Esophagus (tissue), 2 donors: Measurements from ENCODE around the gene MTAP. TPM values are rescaled to one million over a fixed set of nuclear protein-coding genes. Genes with fewer than 3 reads are reported as not detected.

Experiments
- H3K27ac ChIP-seq, 2 donors: one replicate each; pipeline ENCODE4 v1.5.1; 2013; ENCODE audit warnings: low read depth in 2 of 2, mild to moderate bottlenecking in 2 of 2, inconsistent platforms in 1 of 2, low read length in 1 of 2, moderate library complexity in 1 of 2
- H3K27me3 ChIP-seq, 2 donors: one replicate each; pipeline ENCODE4 v1.6.1; 2013; ENCODE audit warnings: low read length in 2 of 2, control low read depth in 1 of 2, mild to moderate bottlenecking in 1 of 2; ENCODE audit not compliant: insufficient read depth in 2 of 2, control insufficient read depth in 1 of 2
- H3K36me3 ChIP-seq, 2 donors: one replicate each; pipeline ENCODE4 v1.6.1; 2013; ENCODE audit warnings: low read length in 1 of 2; ENCODE audit not compliant: control insufficient read depth in 2 of 2, insufficient read depth in 2 of 2
- H3K4me1 ChIP-seq, 2 donors: one replicate each; pipeline ENCODE4 v1.6.1; 2013; ENCODE audit warnings: low read length in 1 of 2; ENCODE audit not compliant: control insufficient read depth in 2 of 2, insufficient read depth in 2 of 2
- H3K4me3 ChIP-seq, 2 donors: one replicate each; pipeline ENCODE4 v1.5.1; 2013; ENCODE audit warnings: low read length in 2 of 2, mild to moderate bottlenecking in 2 of 2, low read depth in 1 of 2, moderate library complexity in 1 of 2
- H3K9me3 ChIP-seq, 2 donors: one replicate each; pipeline ENCODE4 v1.6.1; 2013; ENCODE audit warnings: mild to moderate bottlenecking in 2 of 2, low read depth in 1 of 2, low read length in 1 of 2, moderate library complexity in 1 of 2; ENCODE audit not compliant: control insufficient read depth in 2 of 2, insufficient read depth in 1 of 2
- whole genome bisulfite sequencing, 2 donors: extraction: QIAGEN DNeasy Blood & Tissue Kit; methylation state at CpG; one replicate each; pipeline ENCODE4 v1.1.7; 2013; 5-methylcytosine and 5-hydroxymethylcytosine counted together
- polyA plus RNA-seq, 2 donors: library from polyadenylated mRNA; stranded (reverse); fragments of 200-250 nt; gene quantifications; one replicate each; pipeline ENCODE4 v1.2.3, GENCODE V29; 2013
- donor health status: healthy with polysubstance abuse.
- donor health status: Bipolar disorder and iron deficiency.

The MTAP gene
- polyA plus RNA-seq, 2 donors: 11.5 to 14.9 TPM

DNA sequence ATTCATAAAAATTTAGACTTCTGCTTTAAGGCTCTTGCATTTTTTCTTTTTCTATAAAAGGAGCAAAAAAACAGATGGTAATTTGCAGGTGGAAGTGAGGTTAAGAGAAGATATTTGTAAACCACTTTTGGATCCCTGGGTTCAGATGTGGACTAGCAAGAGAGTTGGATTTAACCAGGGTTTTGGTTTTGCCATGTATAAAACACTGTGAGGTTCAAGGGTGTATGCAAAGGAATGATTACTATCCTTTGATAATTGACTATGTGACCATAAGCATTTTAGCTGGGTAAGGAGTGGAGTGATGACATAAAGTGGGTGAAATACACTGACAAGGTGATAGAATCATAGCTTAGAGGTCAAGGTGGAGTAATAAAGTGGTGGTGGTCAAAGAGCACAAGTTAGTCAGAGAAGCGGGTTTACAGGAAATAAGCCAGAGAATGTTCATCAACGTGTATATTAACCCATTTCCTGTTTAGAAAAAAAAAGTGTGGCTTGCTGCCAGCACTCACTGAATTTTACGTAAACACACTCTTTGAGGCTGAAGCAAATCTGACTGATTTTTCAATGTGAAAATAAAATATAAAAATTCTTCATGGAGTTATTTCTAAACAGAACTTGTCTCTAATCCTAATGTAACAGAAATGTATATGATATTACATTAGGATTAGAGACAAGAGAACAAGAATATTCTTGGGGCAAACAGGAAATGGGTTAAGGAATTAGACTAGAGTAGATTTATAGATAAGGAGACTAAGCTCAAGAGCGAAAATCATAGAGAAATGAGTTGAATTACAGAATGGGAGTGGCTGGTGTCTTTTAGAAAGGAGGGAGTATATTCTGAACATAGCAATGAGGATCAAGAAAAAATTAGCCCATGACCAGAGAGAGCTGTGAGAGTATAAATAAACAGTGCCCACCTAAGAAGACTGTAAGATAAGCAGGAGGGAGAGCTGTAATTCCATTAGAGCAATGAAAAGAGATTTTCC is 117.2 kb downstream of the MTAP start:
- 25% methylated on average over 4 of the region's 4 CpGs for WGBS, 2 donors
- no peaks in the 10 kb centered on the region for H3K27me3 ChIP-seq
- no peaks in the 10 kb centered on the region for H3K4me1 ChIP-seq
- H3K4me3 ChIP-seq: no peak overlapping the region
- no peaks in the 10 kb centered on the region for H3K9me3 ChIP-seq
- H3K36me3 ChIP-seq: no peaks in the 10 kb centered on the region
- H3K27ac ChIP-seq: no peak overlapping the region

DNA sequence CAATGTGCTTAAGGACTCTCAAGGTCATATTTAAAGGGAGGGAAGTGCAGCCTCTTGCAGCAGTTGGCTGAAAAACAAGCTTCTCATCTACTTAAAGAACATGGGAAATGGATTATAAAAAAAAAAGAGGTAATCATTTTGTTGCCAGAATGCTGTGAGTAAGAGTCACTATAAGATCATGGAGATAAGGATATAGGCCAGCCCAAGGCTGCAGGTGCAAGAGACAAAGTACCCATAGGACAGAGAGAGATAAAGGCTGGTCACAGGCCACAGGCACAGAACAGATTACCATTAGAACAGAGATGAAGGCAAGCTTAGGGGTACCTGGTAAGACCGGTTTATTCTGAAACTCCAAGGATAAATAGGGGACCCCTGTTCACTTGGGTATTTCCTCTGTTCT is 121.3 kb downstream of the MTAP start:
- H3K27me3 ChIP-seq: no peaks in the 10 kb centered on the region
- H3K27ac ChIP-seq: no peak overlapping the region
- no peaks in the 10 kb centered on the region for H3K4me1 ChIP-seq
- no peaks in the 10 kb centered on the region for H3K36me3 ChIP-seq
- H3K4me3 ChIP-seq: no peak overlapping the region
- 98 to 100% methylated on average over 1 of the region's 1 CpG for WGBS, 2 donors
- no peaks in the 10 kb centered on the region for H3K9me3 ChIP-seq

DNA sequence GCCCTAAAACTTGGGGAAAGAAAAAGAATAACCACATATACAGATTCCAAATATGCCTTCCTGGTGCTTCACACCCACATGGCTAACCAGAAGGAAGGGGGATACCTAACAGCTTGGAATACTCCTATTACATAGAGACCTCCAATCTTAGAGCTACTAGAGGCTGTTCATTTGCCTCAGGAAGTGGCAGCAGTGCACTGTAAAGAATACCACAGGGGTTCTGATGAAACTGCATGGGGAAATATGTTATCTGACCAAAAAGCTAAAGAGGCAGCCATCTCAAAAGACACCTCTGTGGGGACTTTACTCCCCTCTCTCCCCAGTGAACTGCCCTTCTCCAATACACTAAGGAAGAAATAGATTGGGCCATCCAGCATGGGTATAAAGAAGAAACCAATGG is 125.3 kb downstream of the MTAP start:
- Histone ChIP-seq H3K27me3 (no peaks in the 10 kb centered on the region), H3K27ac (no peak overlapping the region), H3K4me3 (no peak overlapping the region), H3K9me3 (no peaks in the 10 kb centered on the region), H3K36me3 (no peaks in the 10 kb centered on the region), H3K4me1 (no peaks in the 10 kb centered on the region)

DNA sequence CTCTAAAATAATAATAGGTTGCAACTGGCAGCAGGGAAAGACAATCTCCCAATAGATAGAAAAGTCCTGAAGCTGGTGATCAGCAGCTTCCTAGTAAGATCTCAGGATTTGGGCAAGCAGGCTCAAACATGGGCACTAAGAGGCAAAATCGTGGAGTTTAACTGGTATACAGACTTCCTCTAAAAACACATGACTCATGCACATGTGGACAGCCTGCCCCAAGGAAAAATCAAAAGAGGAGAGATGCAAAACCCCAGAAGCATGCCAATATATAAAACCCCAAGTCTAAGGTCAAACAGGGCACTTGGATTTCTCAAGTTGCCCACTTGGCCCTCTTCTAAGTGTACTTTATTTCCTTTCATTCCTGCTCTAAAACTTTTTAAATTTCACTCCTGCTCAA is 129.0 kb downstream of the MTAP start:
- Histone ChIP-seq H3K36me3 (no peaks in the 10 kb centered on the region), H3K4me3 (no peak overlapping the region), H3K27ac (no peak overlapping the region), H3K9me3 (no peaks in the 10 kb centered on the region), H3K27me3 (no peaks in the 10 kb centered on the region), H3K4me1 (no peaks in the 10 kb centered on the region)
- WGBS, 2 donors: 61 to 82% methylated on average over 1 of the region's 1 CpG

DNA sequence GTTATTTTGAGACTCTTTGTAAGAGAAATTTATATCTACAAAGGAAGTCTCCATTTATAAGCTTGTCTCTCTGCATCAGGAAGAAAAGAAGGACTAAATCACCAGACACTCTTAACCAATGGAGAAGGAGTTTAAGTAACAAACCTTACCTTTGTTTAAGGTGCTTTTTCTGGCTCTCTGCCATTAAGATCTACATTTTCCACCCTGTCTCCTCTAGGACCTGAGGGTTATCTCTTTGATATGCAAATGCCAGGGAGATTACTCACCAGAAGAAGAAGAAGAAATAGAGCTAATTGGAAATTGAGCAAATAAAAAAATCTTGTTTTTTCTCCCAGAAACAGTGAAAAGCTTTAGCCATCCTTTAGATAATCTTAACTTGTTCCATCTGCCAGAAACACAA is 130.8 kb downstream of the MTAP start:
- Histone ChIP-seq H3K4me3 (no peak overlapping the region), H3K4me1 (no peaks in the 10 kb centered on the region), H3K27ac (no peak overlapping the region), H3K9me3 (no peaks in the 10 kb centered on the region), H3K36me3 (no peaks in the 10 kb centered on the region), H3K27me3 (no peaks in the 10 kb centered on the region)

DNA sequence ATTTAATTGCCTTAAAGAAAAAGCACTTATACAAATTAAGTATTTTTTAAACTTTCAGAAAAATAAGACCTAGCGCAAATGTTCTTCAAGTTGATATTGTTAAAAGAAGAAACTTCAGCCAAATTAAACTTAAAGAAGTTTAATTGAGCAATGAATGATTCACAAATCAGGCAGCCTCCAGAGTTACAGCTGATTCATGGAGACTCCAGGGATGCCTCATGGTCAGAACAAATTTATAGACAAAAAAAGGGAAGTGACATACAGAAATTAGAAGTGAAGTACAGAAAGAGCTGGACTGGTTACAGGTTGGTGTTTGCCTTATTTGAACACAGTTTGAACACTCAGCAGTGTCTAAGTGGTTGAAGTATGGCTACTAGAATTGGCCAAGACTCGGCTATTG is 131.4 kb downstream of the MTAP start:
- H3K9me3 ChIP-seq: no peaks in the 10 kb centered on the region
- H3K4me3 ChIP-seq: no peak overlapping the region
- no peak overlapping the region for H3K27ac ChIP-seq
- H3K27me3 ChIP-seq: no peaks in the 10 kb centered on the region
- H3K36me3 ChIP-seq: no peaks in the 10 kb centered on the region
- no peaks in the 10 kb centered on the region for H3K4me1 ChIP-seq
- 88 to 95% methylated on average over 2 of the region's 2 CpGs for WGBS, 2 donors

DNA sequence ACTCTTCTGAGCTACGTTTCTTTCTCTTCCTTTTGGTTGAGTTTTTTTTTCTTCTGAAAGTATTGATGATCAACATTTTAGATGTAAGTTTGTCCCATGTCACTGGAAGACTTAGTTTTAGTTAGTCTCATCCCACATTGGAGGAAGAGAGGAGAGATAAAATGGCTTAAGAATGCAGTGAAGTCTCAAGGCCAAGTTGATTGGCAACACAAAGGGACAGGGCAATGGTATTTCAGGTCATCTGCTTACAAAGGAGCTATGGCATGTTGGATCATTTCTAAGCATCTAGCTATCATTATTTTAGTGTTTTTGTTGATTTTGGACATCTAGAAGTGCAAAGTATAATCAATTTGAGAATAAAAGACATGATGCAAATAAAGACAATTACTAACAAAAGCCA is 133.2 kb downstream of the MTAP start:
- WGBS, 2 donors: 74 to 80% methylated on average over 1 of the region's 1 CpG
- Histone ChIP-seq H3K9me3 (no peaks in the 10 kb centered on the region), H3K27me3 (no peaks in the 10 kb centered on the region), H3K4me3 (no peak overlapping the region), H3K27ac (no peak overlapping the region), H3K4me1 (no peaks in the 10 kb centered on the region), H3K36me3 (no peaks in the 10 kb centered on the region)

DNA sequence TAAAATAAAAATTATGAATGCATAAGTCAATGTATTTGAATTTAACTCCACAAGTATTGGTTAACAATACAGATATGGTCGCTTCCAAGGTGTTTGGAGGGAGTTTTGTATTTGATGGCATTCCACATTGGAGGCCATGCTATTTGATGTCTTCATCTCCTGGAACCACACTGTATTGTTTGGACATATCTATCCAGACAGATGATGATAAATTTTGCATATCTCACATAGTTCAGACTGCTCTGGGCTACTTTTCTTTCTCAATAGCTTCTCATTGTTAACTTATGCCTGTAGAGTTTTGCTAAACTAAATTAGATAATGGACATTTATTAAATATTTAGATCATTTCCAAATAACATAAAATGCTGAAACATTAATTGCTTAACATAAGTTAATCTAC is 133.7 kb downstream of the MTAP start:
- Histone ChIP-seq H3K36me3 (no peaks in the 10 kb centered on the region), H3K27ac (no peak overlapping the region), H3K4me3 (no peak overlapping the region), H3K27me3 (no peaks in the 10 kb centered on the region), H3K9me3 (no peaks in the 10 kb centered on the region), H3K4me1 (no peaks in the 10 kb centered on the region)
- 97% methylated on average over 1 of the region's 1 CpG for WGBS, 2 donors

DNA sequence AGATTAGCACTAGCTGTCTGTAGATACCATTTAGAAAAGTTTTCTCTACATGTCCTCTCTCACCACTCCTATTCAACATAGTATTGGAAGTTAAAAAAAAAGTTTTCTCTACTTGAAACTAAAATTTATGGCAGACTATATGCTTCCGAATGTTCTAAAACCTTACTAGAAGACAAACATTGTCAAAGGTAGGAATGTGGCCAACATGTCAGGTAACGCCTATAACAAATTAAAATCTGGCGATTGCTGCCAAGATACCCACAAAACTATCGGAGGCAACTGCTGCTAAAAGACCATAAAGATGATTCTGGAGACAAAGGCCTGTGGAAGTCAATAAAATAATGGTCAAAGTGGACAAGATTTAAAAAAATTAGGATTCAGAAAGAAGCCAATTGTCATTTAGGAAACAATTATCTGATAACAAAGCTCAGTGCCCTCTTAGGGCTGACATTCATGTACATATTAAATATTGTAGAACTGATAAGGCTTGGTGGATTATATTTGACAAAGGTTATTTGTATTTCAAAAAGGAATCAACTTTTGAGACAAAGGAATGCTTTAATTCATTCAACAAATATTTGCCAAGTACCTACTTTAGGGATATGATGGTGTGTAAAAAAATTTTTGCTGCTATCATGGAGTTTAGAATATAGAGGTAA is 139.0 kb downstream of the MTAP start:
- Histone ChIP-seq H3K27ac (no peak overlapping the region), H3K4me1 (no peaks in the 10 kb centered on the region), H3K27me3 (no peaks in the 10 kb centered on the region), H3K4me3 (no peak overlapping the region), H3K36me3 (no peaks in the 10 kb centered on the region), H3K9me3 (peaks cover 4% of the 10 kb centered on the region in 2 donors)
- WGBS, 2 donors: 75 to 84% methylated on average over 4 of the region's 4 CpGs

DNA sequence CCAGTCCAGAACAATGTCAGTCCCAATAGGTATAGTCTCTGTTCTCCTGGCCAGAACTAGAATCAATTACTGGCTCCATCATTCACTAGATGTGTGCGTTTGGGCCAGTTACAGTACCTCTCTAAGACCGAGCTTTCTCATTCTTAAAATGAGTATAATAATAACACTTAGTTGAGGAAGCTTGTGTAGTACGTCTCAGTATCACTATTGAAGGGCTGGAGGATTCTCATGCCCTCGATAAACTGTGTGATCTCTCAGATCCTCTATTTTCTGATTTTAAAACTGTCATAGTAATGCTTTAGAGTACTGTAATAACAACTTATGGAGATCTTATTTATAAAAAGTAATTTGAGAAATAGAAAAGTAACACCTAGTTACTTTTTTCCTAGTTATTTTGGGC is 141.0 kb downstream of the MTAP start:
- Histone ChIP-seq H3K4me3 (no peak overlapping the region), H3K27me3 (no peaks in the 10 kb centered on the region), H3K27ac (no peak overlapping the region), H3K9me3 (peaks cover 4% of the 10 kb centered on the region in 2 donors), H3K4me1 (no peaks in the 10 kb centered on the region), H3K36me3 (no peaks in the 10 kb centered on the region)
- WGBS, 2 donors: 88 to 92% methylated on average over 4 of the region's 4 CpGs
